Caki2 (cell line): ENCODE measurements around the gene STN1. TPM values are rescaled to one million over a fixed set of nuclear protein-coding genes. Genes with fewer than 3 reads are reported as not detected.

Experiments used
- DNase-seq: peaks from one replicate; pipeline ENCODE4 v3.0.0-alpha.2; 2015; ENCODE audit warnings: low read depth
- in situ Hi-C: cut with HindIII; loops from 2 replicates; pipeline ENCODE4 v1.10.0; 2016; ENCODE audit warnings: low sequenced_read_pairs, low pct_unique_long_range_greater_than_20kb, mixed read lengths
- total RNA-seq: library from RNA; depleted of rRNA; stranded (reverse); fragments of >200 nt; shearing (Covaris generic); gene quantifications from 2 replicates; pipeline ENCODE4 v1.2.3, GENCODE V29; 2014; ENCODE audit warnings: low replicate concordance; rRNA removed

Gene STN1
- total RNA-seq, 1 experiment from 2014 or later = 34.5 TPM

- no peak for DNase-seq
- in situ Hi-C loops = no loop called here
These were observed 79.0 kb downstream of the STN1 start for GRCh38 chr10:103838862-103839518.

- DNase-seq = no peak
- in situ Hi-C loops = no loop called here
These were observed 80.0 kb downstream of the STN1 start for GRCh38 chr10:103838070-103838395.

- DNase-seq = no peak
- in situ Hi-C loops = no loop called here
These were observed 80.5 kb downstream of the STN1 start for GRCh38 chr10:103837370-103838069.

- no peak for DNase-seq
- in situ Hi-C loops = no loop called here
These were observed 81.1 kb downstream of the STN1 start for GRCh38 chr10:103836861-103837260.

GRCh38 chr10:103836273-103836672 lies 81.7 kb downstream of the STN1 start:
- DNase-seq = no peak
- in situ Hi-C loops = no loop called here

GRCh38 chr10:103835096-103836050 lies 82.6 kb downstream of the STN1 start:
- in situ Hi-C loops = no loop called here
- DNase-seq = no peak

GRCh38 chr10:103834436-103835095 lies 83.4 kb downstream of the STN1 start:
- in situ Hi-C loops = no loop called here
- DNase-seq = no peak

GRCh38 chr10:103833731-103834365 lies 84.1 kb downstream of the STN1 start:
- no peak for DNase-seq
- in situ Hi-C loops = no loop called here

- DNase-seq = no peak
- in situ Hi-C loops = no loop called here
These were observed 85.2 kb downstream of the STN1 start for GRCh38 chr10:103832806-103833205.

Other genes starting within 250 kb of the STN1 start
- 2.8 and 3.1 TPM in 2 replicates for gene SH3PXD2A, start 62.6 kb downstream of the STN1 start, total RNA-seq
- gene SLK, start 49.0 kb upstream of the STN1 start, total RNA-seq = 15.5 and 16.6 TPM in 2 replicates
- 0.03 TPM in 1 of 2 replicates, not detected in the other for gene COL17A1, start 167.7 kb upstream of the STN1 start, total RNA-seq
- 15.6 and 20.8 TPM in 2 replicates for gene SFR1, start 204.0 kb upstream of the STN1 start, total RNA-seq